IgD-negative memory B cell (primary cell): ENCODE measurements around the gene RFNG. TPM values are rescaled to one million over a fixed set of nuclear protein-coding genes. Genes with fewer than 3 reads are reported as not detected.

Source experiments
- H3K27ac Mint-ChIP-seq, 3 donors: one replicate each; pipeline ENCODE4 v1.8.0; 2020 to 2022; ENCODE audit warnings: mild to moderate bottlenecking in 3 of 3, mixed read lengths in 3 of 3, moderate library complexity in 1 of 3
- H3K27me3 Mint-ChIP-seq: one replicate; pipeline ENCODE4 v1.8.0; 2021; ENCODE audit warnings: mixed read lengths
- H3K36me3 Mint-ChIP-seq: one replicate; pipeline ENCODE4 v1.8.0; 2020; ENCODE audit warnings: mild to moderate bottlenecking, mixed read lengths
- H3K4me1 Mint-ChIP-seq, 3 donors: one replicate each; pipeline ENCODE4 v1.8.0; 2020 to 2022; ENCODE audit warnings: mixed read lengths in 3 of 3, mild to moderate bottlenecking in 1 of 3
- H3K4me3 Mint-ChIP-seq, 4 donors: one replicate each; pipeline ENCODE4 v1.8.0; 2020 to 2022; ENCODE audit warnings: mild to moderate bottlenecking in 4 of 4, mixed read lengths in 4 of 4, moderate library complexity in 3 of 4
- H3K9me3 Mint-ChIP-seq, 3 donors: one replicate each; pipeline ENCODE4 v1.8.0; 2020 to 2021; ENCODE audit warnings: mixed read lengths in 3 of 3, mild to moderate bottlenecking in 1 of 3
- polyA plus RNA-seq: library from polyadenylated mRNA; unstranded; fragments of 300-500 nt; fragmentation: Illumina TruSeq; gene quantifications from one replicate; pipeline ENCODE4 v1.2.3, GENCODE V29; 2021

Gene RFNG
- polyA plus RNA-seq, 1 donor from 2014 or later: 4.1 TPM

DNA sequence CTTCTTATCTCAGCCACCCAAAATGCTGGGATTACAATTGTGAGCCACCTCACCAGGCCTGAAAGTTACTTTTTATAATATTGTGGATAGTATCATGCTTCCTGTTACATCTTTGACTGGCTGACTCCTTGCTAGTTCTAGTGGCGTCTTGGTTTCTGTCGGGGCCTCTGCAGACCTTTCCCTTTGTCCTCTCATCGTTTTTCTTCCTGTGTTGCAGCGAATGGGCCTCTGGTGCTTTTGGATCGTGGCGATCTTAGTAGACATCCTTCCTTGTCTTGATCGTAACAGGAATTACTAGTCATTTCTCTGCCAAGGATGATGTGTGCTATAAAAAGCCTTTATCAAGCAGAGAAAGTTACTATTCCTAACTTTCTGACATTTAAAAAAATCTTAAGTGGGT, 53.4 kb downstream of the RFNG start:
- Mint-ChIP-seq H3K27me3 (no peaks in the 10 kb centered on the region), H3K4me1 (no peaks in the 10 kb centered on the region), H3K4me3 (no peak overlapping the region), H3K36me3 (no peaks in the 10 kb centered on the region), H3K9me3 (no peaks in the 10 kb centered on the region), H3K27ac (no peak overlapping the region)

Other genes with a start within 250 kb of the RFNG start
- gene GCGR, start 247.7 kb downstream of the RFNG start, polyA plus RNA-seq: not detected
- 66.4 TPM for gene MCRIP1, start 218.5 kb downstream of the RFNG start, polyA plus RNA-seq
- not detected for gene PPP1R27, start 216.8 kb downstream of the RFNG start, polyA plus RNA-seq
- 177 TPM for gene P4HB, start 191.3 kb downstream of the RFNG start, polyA plus RNA-seq
- 163 TPM for gene ARHGDIA, start 180.5 kb downstream of the RFNG start, polyA plus RNA-seq
- gene ALYREF, start 160.2 kb downstream of the RFNG start, polyA plus RNA-seq: 22.5 TPM
- gene ANAPC11, start 160.1 kb downstream of the RFNG start, polyA plus RNA-seq: 266 TPM
- not detected for gene NPB, start 149.6 kb downstream of the RFNG start, polyA plus RNA-seq
- 20.0 TPM for gene PCYT2, start 140.4 kb downstream of the RFNG start, polyA plus RNA-seq
- 31.6 TPM for gene SIRT7, start 133.6 kb downstream of the RFNG start, polyA plus RNA-seq
- gene MAFG, start 124.1 kb downstream of the RFNG start, polyA plus RNA-seq: 1.6 TPM
- gene PYCR1, start 114.5 kb downstream of the RFNG start, polyA plus RNA-seq: 3.6 TPM
- gene MYADML2, start 104.6 kb downstream of the RFNG start, polyA plus RNA-seq: not detected
- gene NOTUM, start 90.6 kb downstream of the RFNG start, polyA plus RNA-seq: not detected
- 30.8 TPM for gene ASPSCR1, start 74.2 kb downstream of the RFNG start, polyA plus RNA-seq
- gene CENPX, start 28.9 kb downstream of the RFNG start, polyA plus RNA-seq: 47.7 TPM
- 5.3 TPM for gene LRRC45, start 28.5 kb downstream of the RFNG start, polyA plus RNA-seq
- gene RAC3, start 20.1 kb downstream of the RFNG start, polyA plus RNA-seq: not detected
- 88.3 TPM for gene DCXR, start 14.1 kb downstream of the RFNG start, polyA plus RNA-seq
- 122 TPM for gene GPS1, start 87 bp upstream of the RFNG start, polyA plus RNA-seq
- gene DUS1L, start 14.0 kb upstream of the RFNG start, polyA plus RNA-seq: 55.7 TPM
- gene FASN, start 46.4 kb upstream of the RFNG start, polyA plus RNA-seq: 2.9 TPM
- gene CCDC57, start 161.0 kb upstream of the RFNG start, polyA plus RNA-seq: 34.1 TPM
- 3.7 TPM for gene SLC16A3, start 177.2 kb upstream of the RFNG start, polyA plus RNA-seq
- 78.3 TPM for gene CSNK1D, start 221.9 kb upstream of the RFNG start, polyA plus RNA-seq